AG09319 (cell line): ENCODE results near the gene STK32C.

Experiments
- DNase-seq: peaks from one replicate; pipeline ENCODE4 v3.0.0-alpha.2; 2010; ENCODE audit warnings: low read depth; ENCODE audit errors: extremely low read depth
- CTCF ChIP-seq: IDR thresholded peaks from 2 replicates; pipeline ENCODE4 v1.5.1; 2011; ENCODE audit warnings: low read depth, mild to moderate bottlenecking, inconsistent platforms, low read length, moderate library complexity

The STK32C gene

GRCh38 chr10:132199268-132199853 is 108.4 kb downstream of the STK32C start:
- no peak for DNase-seq
- TF ChIP-seq CTCF, result no peak

- TF ChIP-seq CTCF, result no peak
- no peak for DNase-seq
Measured at GRCh38 chr10:132198381-132199181, 109.2 kb downstream of the STK32C start.

- DNase-seq, result no peak
- TF ChIP-seq CTCF, result no peak
Measured at GRCh38 chr10:132198068-132198370, 109.7 kb downstream of the STK32C start.

GRCh38 chr10:132197271-132198067 is 110.3 kb downstream of the STK32C start:
- DNase-seq, result no peak
- TF ChIP-seq CTCF, result no peak

GRCh38 chr10:132196178-132197113 is 111.3 kb downstream of the STK32C start:
- DNase-seq, result no peak
- TF ChIP-seq CTCF, result no peak

GRCh38 chr10:132195366-132196075 is 112.2 kb downstream of the STK32C start:
- TF ChIP-seq CTCF, result no peak
- DNase-seq, result no peak
